Astrocyte (in vitro differentiated cells and primary cell): Measurements from ENCODE around the gene SH3TC2. TPM values are rescaled to one million over a fixed set of nuclear protein-coding genes. Genes with fewer than 3 reads are reported as not detected.

Experiments
- DNase-seq: peaks from one replicate; pipeline ENCODE4 v3.0.0-alpha.2; 2010; ENCODE audit warnings: low read depth
- FAIRE-seq: peaks from 2 replicates; lab custom pipeline; 2011; peaks lifted over from hg19 to GRCh38; lab: Jason Lieb, UNC
- H2AFZ ChIP-seq: 2 replicates; pipeline ENCODE4 v1.6.0; 2012; ENCODE audit warnings: low read depth, low read length, inconsistent platforms
- H3K27ac ChIP-seq: 2 replicates; pipeline ENCODE4 v1.5.1; 2011; ENCODE audit warnings: low read depth, low read length, inconsistent platforms
- H3K27me3 ChIP-seq: 2 replicates; pipeline ENCODE4 v1.6.0; 2011; ENCODE audit warnings: low read length, inconsistent platforms; ENCODE audit not compliant: insufficient read depth
- H3K36me3 ChIP-seq: 2 replicates; pipeline ENCODE4 v1.5.1; 2011; ENCODE audit warnings: low read length, inconsistent platforms; ENCODE audit not compliant: insufficient read depth
- H3K4me1 ChIP-seq: 2 replicates; pipeline ENCODE4 v1.5.1; 2011; ENCODE audit warnings: low read length, inconsistent platforms; ENCODE audit not compliant: insufficient read depth
- H3K4me2 ChIP-seq: 2 replicates; pipeline ENCODE4 v1.6.0; 2012; ENCODE audit warnings: low read length, inconsistent platforms
- H3K4me3 ChIP-seq: 2 replicates; pipeline ENCODE4 v1.5.1; 2011; ENCODE audit warnings: low read depth, mild to moderate bottlenecking, low read length, inconsistent platforms; ENCODE audit not compliant: insufficient read depth
- H3K79me2 ChIP-seq: 2 replicates; pipeline ENCODE4 v1.6.0; 2012; ENCODE audit warnings: mild to moderate bottlenecking, low read length, inconsistent platforms; ENCODE audit not compliant: insufficient read depth
- H3K9ac ChIP-seq: 2 replicates; pipeline ENCODE4 v1.6.0; 2012; ENCODE audit warnings: mild to moderate bottlenecking, low read length, inconsistent platforms
- H3K9me3 ChIP-seq: 2 replicates; pipeline ENCODE4 v1.5.1; 2012; ENCODE audit warnings: low read depth, mild to moderate bottlenecking, low read length, inconsistent platforms; ENCODE audit not compliant: insufficient read depth
- H4K20me1 ChIP-seq: 2 replicates; pipeline ENCODE4 v1.6.0; 2012; ENCODE audit warnings: low read length, inconsistent platforms; ENCODE audit not compliant: insufficient read depth
- H3K27ac Mint-ChIP-seq: one replicate; pipeline ENCODE4 v1.8.0; 2021; ENCODE audit warnings: mild to moderate bottlenecking, mixed read lengths; ENCODE audit not compliant: unreplicated experiment
- H3K27me3 Mint-ChIP-seq: one replicate; pipeline ENCODE4 v1.8.0; 2021; ENCODE audit warnings: low read depth, mixed read lengths; ENCODE audit not compliant: unreplicated experiment
- H3K36me3 Mint-ChIP-seq: one replicate; pipeline ENCODE4 v1.8.0; 2021; ENCODE audit warnings: low read depth, mixed read lengths; ENCODE audit not compliant: unreplicated experiment
- H3K4me1 Mint-ChIP-seq: one replicate; pipeline ENCODE4 v1.8.0; 2021; ENCODE audit warnings: low read depth, mixed read lengths; ENCODE audit not compliant: unreplicated experiment
- H3K4me3 Mint-ChIP-seq: one replicate; pipeline ENCODE4 v1.8.0; 2021; ENCODE audit warnings: mild to moderate bottlenecking, moderate library complexity, mixed read lengths; ENCODE audit not compliant: unreplicated experiment
- H3K9me3 Mint-ChIP-seq: one replicate; pipeline ENCODE4 v1.8.0; 2021; ENCODE audit warnings: mild to moderate bottlenecking, mixed read lengths; ENCODE audit not compliant: unreplicated experiment
- EZH2 ChIP-seq: IDR thresholded peaks from 2 replicates; pipeline ENCODE4 v1.6.1; 2012; ENCODE audit warnings: mild to moderate bottlenecking, low read length, inconsistent platforms; ENCODE audit not compliant: insufficient read depth
- total RNA-seq: library from RNA; stranded (reverse); gene quantifications from 2 replicates; pipeline ENCODE4 v1.2.1, GENCODE V29; 2021
- TF ChIP-seq, protein P1 (sequence below): IDR thresholded peaks from 2 replicates; pipeline ENCODE4 v1.5.1; 2011; ENCODE audit warnings: low read depth, mild to moderate bottlenecking, inconsistent platforms, low read length, moderate library complexity; ENCODE audit not compliant: insufficient read depth

The SH3TC2 gene
- total RNA-seq, 1 donor from 2014 or later = 2.6 TPM

DNA sequence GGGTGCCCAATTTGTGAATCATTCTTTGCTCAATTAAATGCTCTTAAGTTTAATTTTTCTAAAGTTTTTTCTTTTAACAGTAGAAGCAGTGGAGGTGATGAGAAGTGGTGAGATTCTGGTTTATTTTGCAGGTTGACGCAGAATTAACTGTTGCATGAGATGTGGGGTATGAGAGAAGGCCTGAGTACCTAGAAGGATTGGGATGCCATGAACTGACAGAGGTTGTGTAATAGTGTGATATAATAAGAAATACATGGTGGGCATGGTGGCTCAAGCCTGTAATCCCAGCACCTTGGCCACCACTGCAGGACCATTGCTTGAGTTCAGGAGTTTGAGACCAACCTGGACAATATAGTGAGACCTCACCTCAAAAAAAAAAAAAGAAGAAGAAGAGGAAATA lies 8.4 kb upstream of the SH3TC2 start:
- H2AFZ ChIP-seq = no peak overlapping the region
- H3K27ac ChIP-seq = no peak overlapping the region
- H3K9me3 ChIP-seq = no peaks in the 10 kb centered on the region
- no peak overlapping the region for H3K9ac ChIP-seq
- Mint-ChIP-seq H3K4me3 (no peak overlapping the region), H3K9me3 (peaks cover 5% of the 10 kb centered on the region), H3K36me3 (no peaks in the 10 kb centered on the region), H3K27me3 (no peaks in the 10 kb centered on the region), H3K27ac (peak overlapping the region; percentile 10), H3K4me1 (peaks cover 2% of the 10 kb centered on the region)
- no peak overlapping the region for H3K4me2 ChIP-seq
- no peaks in the 10 kb centered on the region for H3K27me3 ChIP-seq
- H3K36me3 ChIP-seq = no peaks in the 10 kb centered on the region
- H4K20me1 ChIP-seq = no peaks in the 10 kb centered on the region
- no peak for DNase-seq
- no peaks in the 10 kb centered on the region for H3K4me1 ChIP-seq
- H3K4me3 ChIP-seq = no peak overlapping the region
- TF ChIP-seq, protein P1, sequence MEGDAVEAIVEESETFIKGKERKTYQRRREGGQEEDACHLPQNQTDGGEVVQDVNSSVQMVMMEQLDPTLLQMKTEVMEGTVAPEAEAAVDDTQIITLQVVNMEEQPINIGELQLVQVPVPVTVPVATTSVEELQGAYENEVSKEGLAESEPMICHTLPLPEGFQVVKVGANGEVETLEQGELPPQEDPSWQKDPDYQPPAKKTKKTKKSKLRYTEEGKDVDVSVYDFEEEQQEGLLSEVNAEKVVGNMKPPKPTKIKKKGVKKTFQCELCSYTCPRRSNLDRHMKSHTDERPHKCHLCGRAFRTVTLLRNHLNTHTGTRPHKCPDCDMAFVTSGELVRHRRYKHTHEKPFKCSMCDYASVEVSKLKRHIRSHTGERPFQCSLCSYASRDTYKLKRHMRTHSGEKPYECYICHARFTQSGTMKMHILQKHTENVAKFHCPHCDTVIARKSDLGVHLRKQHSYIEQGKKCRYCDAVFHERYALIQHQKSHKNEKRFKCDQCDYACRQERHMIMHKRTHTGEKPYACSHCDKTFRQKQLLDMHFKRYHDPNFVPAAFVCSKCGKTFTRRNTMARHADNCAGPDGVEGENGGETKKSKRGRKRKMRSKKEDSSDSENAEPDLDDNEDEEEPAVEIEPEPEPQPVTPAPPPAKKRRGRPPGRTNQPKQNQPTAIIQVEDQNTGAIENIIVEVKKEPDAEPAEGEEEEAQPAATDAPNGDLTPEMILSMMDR = no peak
- no peak for TF ChIP-seq EZH2
- H3K79me2 ChIP-seq = no peaks in the 10 kb centered on the region
- FAIRE-seq = no peak

DNA sequence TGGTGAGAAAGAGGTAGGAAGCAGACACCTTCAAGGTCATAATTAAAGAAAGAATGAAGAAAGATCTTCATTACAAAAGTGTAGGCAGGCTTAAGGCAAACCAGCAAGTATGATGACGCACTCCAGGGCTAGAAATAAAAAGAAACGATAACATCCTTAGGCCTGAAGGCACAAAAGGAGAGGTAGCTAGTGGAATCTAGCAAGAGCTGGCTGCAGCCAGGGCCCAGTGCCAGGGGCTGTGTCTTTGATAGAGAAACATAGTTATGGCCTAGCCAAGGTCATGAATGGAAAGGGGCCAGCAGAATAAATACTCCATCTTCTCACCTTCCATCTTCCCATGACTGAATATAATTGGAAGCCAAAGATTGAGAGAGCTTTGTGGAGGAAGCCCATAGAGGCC lies 6.8 kb upstream of the SH3TC2 start:
- H3K4me3 ChIP-seq = no peak overlapping the region
- peaks cover 2% of the 10 kb centered on the region for H3K4me1 Mint-ChIP-seq
- H3K4me1 ChIP-seq = no peaks in the 10 kb centered on the region
- no peaks in the 10 kb centered on the region for H3K9me3 ChIP-seq
- H3K79me2 ChIP-seq = no peaks in the 10 kb centered on the region
- H3K9me3 Mint-ChIP-seq = no peaks in the 10 kb centered on the region
- H2AFZ ChIP-seq = no peak overlapping the region
- DNase-seq (no peak), FAIRE-seq (no peak)
- no peaks in the 10 kb centered on the region for H3K27me3 Mint-ChIP-seq
- H4K20me1 ChIP-seq = no peaks in the 10 kb centered on the region
- no peak for TF ChIP-seq EZH2
- TF ChIP-seq, protein P1 = no peak
- no peak overlapping the region for H3K27ac Mint-ChIP-seq
- no peaks in the 10 kb centered on the region for H3K36me3 Mint-ChIP-seq
- H3K4me2 ChIP-seq = no peak overlapping the region
- no peak overlapping the region for H3K27ac ChIP-seq
- H3K27me3 ChIP-seq = no peaks in the 10 kb centered on the region
- H3K9ac ChIP-seq = no peak overlapping the region
- H3K36me3 ChIP-seq = no peaks in the 10 kb centered on the region
- no peak overlapping the region for H3K4me3 Mint-ChIP-seq

DNA sequence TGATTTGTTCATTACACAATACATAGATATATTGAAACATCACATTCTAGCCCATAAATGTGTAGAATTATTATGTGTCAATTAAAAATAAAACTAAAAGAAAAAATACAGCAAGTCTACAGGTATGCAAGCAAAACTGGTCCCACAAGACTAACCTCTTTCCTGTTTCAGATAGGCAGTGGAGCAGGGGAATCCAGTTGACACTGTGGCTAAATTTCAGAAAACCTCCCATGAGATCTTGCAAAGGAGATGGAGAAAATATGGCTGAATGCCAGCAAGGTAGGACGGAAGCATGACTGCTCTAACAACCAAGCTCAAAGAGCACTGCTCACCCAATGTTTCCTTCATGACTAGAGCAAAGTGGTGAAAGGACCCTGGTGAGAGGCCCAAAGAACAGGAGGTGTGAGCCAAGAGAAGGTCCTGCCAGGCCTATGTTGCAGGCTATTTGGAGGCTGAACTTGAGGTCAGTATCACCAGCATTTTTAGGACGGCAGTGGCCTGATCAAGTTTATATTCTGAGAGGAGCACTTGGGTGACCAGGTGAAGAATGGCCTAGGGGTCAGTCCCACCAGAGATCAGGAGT lies 1.1 kb upstream of the SH3TC2 start:
- no peak for DNase-seq
- H3K36me3 ChIP-seq = no peaks in the 10 kb centered on the region
- no peaks in the 10 kb centered on the region for H3K79me2 ChIP-seq
- no peak overlapping the region for H3K4me2 ChIP-seq
- H3K4me1 ChIP-seq = peaks cover 23% of the 10 kb centered on the region
- Mint-ChIP-seq H3K4me1 (peaks cover 17% of the 10 kb centered on the region), H3K27ac (no peak overlapping the region), H3K9me3 (peaks cover 3% of the 10 kb centered on the region), H3K4me3 (no peak overlapping the region), H3K27me3 (no peaks in the 10 kb centered on the region), H3K36me3 (no peaks in the 10 kb centered on the region)
- TF ChIP-seq, protein P1 = no peak
- no peak for TF ChIP-seq EZH2
- no peak overlapping the region for H3K4me3 ChIP-seq
- H3K9me3 ChIP-seq = no peaks in the 10 kb centered on the region
- no peaks in the 10 kb centered on the region for H4K20me1 ChIP-seq
- no peak overlapping the region for H3K9ac ChIP-seq
- H3K27ac ChIP-seq = no peak overlapping the region
- FAIRE-seq = no peak
- no peaks in the 10 kb centered on the region for H3K27me3 ChIP-seq
- H2AFZ ChIP-seq = no peak overlapping the region
